ENCODE measurements around the gene LEFTY1. TPM values are rescaled to one million over a fixed set of nuclear protein-coding genes. Genes with fewer than 3 reads are reported as not detected.

The LEFTY1 gene
- total RNA-seq, 4 donors from 2014 or later, result 0.33 TPM; not detected in 3

DNA sequence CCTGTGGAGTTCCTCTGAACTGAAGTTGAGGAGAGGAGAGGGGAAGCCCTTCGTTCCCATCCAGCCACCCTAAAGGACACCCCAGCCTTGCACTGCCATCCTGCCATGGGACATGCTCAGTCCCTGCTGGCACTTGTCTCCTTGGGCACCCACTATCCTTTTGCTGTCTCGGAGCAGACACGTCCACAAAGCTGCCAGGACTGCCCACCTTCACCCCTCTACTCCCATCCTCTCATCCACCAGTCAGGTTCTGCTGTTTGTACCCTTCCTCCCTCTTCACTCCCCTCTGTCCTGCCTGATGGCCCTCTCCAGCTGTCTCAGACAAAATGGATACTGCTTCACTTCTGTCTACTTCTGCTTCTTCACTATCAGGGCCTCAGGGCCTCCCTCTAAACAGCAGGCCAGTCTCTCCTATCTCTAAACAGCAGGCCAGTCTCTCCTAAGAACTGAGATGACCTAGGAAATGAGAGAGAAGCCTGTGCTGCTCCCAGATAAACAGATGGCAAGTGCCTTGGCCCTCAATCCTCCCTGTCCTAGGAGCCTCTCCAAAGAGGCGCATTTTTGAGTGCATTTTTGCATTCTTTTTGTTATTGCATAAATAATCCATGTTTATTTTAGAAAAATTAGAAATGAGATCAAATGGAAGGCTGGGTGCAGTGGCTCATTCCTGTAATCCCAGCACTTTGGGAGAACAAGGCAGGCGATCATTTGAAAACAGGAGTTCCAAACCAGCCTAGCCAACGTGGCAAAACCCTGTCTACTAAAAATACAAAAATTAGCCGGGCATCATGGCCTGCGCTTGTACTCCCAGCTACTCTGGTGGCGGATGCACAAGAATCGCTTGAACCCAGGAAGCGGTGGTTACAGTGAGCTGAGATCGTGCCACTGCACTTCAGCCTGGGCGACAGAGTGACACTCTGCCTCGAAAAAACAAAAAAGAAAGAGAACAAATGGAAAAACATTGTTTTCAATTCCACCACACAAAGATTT, 39.5 kb upstream of the LEFTY1 start:
- 91% methylated on average over 14 of the region's 14 CpGs for WGBS
- TF ChIP-seq EP300 (IDR thresholded peaks at IDR 0.05), result no peak
- no peak for TF ChIP-seq POLR2A (IDR thresholded peaks at IDR 0.05; ENCODE audit: low read depth)
- TF ChIP-seq, protein P1, sequence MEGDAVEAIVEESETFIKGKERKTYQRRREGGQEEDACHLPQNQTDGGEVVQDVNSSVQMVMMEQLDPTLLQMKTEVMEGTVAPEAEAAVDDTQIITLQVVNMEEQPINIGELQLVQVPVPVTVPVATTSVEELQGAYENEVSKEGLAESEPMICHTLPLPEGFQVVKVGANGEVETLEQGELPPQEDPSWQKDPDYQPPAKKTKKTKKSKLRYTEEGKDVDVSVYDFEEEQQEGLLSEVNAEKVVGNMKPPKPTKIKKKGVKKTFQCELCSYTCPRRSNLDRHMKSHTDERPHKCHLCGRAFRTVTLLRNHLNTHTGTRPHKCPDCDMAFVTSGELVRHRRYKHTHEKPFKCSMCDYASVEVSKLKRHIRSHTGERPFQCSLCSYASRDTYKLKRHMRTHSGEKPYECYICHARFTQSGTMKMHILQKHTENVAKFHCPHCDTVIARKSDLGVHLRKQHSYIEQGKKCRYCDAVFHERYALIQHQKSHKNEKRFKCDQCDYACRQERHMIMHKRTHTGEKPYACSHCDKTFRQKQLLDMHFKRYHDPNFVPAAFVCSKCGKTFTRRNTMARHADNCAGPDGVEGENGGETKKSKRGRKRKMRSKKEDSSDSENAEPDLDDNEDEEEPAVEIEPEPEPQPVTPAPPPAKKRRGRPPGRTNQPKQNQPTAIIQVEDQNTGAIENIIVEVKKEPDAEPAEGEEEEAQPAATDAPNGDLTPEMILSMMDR (IDR thresholded peaks at IDR 0.05), result no peak
- TF ChIP-seq POLR2AphosphoS5 (IDR thresholded peaks at IDR 0.05), result no peak

DNA sequence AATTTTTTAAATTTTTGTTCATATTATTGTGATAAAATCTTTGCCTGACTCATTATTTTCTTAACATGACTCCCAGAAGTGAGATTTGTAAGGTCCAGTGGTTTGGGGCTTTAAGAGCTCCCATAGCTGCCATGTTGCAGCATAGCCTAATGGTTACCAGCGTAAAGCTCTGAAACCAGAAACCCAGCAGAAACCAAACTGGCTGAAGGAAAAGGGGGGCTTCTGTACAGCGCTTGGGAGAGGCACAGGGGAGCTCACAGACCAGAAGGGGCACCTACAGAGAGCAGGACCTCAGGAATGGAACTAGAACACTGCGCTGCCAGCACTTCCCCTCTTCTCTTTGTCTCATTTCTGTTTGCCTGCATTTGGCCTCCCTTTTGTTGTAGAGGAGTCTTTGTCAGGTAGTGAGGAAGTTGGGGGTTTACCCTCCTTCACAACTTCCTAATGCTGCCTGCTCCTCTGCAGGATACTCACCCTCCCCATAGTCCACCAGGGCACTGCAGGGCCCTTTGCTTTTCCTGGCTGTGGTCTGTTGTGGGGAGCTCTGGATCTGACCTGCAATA, 37.7 kb upstream of the LEFTY1 start:
- TF ChIP-seq EP300 (IDR thresholded peaks at IDR 0.05), result no peak
- TF ChIP-seq POLR2A (IDR thresholded peaks at IDR 0.05; ENCODE audit: low read depth), result no peak
- TF ChIP-seq, protein P1 (IDR thresholded peaks at IDR 0.05), result no peak
- no peak for TF ChIP-seq POLR2AphosphoS5 (IDR thresholded peaks at IDR 0.05)
- intact Hi-C loops (cut with DNase I), result no loop called here
- no peak overlapping the region for H3K4me3 ChIP-seq
- DNase-seq (ENCODE audit: extremely low spot score), result no peak
- no peaks in the 10 kb centered on the region for H3K27me3 ChIP-seq
- WGBS, result 85% methylated on average over 3 of the region's 3 CpGs
- peaks cover 17 to 31% (median 24%) of the 10 kb centered on the region in 4 donors for H3K4me1 ChIP-seq
- H3K27ac ChIP-seq (replicated peaks in 1 of 4), result no peak overlapping the region
- peaks cover 0 to 8% (median 6%) of the 10 kb centered on the region in 4 donors for H3K36me3 ChIP-seq
- H3K9me3 ChIP-seq, result no peaks in the 10 kb centered on the region

More for the DNA sequence above, 39.5 kb upstream of the LEFTY1 start:
- no peak overlapping the region for H3K4me3 ChIP-seq
- H3K27me3 ChIP-seq, result no peaks in the 10 kb centered on the region
- H3K4me1 ChIP-seq, result peaks cover 4 to 12% (median 7%) of the 10 kb centered on the region in 4 donors
- DNase-seq (ENCODE audit: extremely low spot score), result no peak
- no peaks in the 10 kb centered on the region for H3K36me3 ChIP-seq
- intact Hi-C loops (cut with DNase I), result no loop called here
- H3K9me3 ChIP-seq, result no peaks in the 10 kb centered on the region
- H3K27ac ChIP-seq (replicated peaks in 1 of 4), result no peak overlapping the region

- Histone ChIP-seq H3K36me3 (peaks cover 0 to 29% (median 23%) of the 10 kb centered on the region in 4 donors), H3K9me3 (no peaks in the 10 kb centered on the region), H3K27me3 (no peaks in the 10 kb centered on the region), H3K4me3 (peak within 1 kb of the TSS; percentile 80 to 94 (median 86)), H3K4me1 (peaks cover 29 to 54% (median 37%) of the 10 kb centered on the region in 4 donors), H3K27ac (replicated peaks in 1 of 4) (peak within 1 kb of the TSS; percentile 92 to 95 (median 93))
- peak; percentile 98 for DNase-seq (ENCODE audit: extremely low spot score)
- TF ChIP-seq, protein P1 (IDR thresholded peaks at IDR 0.05), result no peak
- TF ChIP-seq EP300 (IDR thresholded peaks at IDR 0.05) (no peak), POLR2A (IDR thresholded peaks at IDR 0.05; ENCODE audit: low read depth) (peak; percentile 31), POLR2AphosphoS5 (IDR thresholded peaks at IDR 0.05) (peak; percentile 93)
- intact Hi-C loops (cut with DNase I), result no loop called here
- WGBS, result under 1% methylated on average over 21 of the region's 80 CpGs
These were observed 35.0 kb upstream of the LEFTY1 start, which contains the start of gene PYCR2 for GRCh38 chr1:225923692-225924555. TSS of gene PYCR2 (minus strand) at chr1:225924250. CDS start at chr1:225924110, 140 bp downstream.

DNA sequence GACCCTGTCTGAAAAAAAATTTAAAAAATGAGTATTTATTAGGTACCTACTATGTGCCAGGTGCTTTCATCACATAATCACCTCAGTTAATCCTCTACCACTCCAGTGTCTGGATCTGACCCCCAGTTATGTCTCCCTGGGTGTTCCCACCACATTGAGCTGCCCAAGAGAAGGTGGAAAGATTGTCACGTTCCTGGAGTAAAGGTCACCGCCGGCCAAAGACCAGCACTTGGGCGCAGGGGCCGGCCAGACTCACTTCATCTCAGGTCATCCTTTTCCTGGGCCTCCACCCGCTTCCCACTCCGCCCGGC, 34.4 kb upstream of the LEFTY1 start:
- Histone ChIP-seq H3K4me3 (peak overlapping the region; percentile 80 to 94 (median 86)), H3K27ac (replicated peaks in 1 of 4) (peak overlapping the region; percentile 92 to 95 (median 93)), H3K9me3 (no peaks in the 10 kb centered on the region), H3K36me3 (peaks cover 0 to 35% (median 28%) of the 10 kb centered on the region in 4 donors), H3K27me3 (no peaks in the 10 kb centered on the region), H3K4me1 (peaks cover 29 to 54% (median 37%) of the 10 kb centered on the region in 4 donors)
- WGBS, result 2% methylated on average over 8 of the region's 8 CpGs
- intact Hi-C loops (cut with DNase I), result no loop called here
- TF ChIP-seq, protein P1 (IDR thresholded peaks at IDR 0.05), result no peak
- TF ChIP-seq EP300 (IDR thresholded peaks at IDR 0.05) (no peak), POLR2A (IDR thresholded peaks at IDR 0.05; ENCODE audit: low read depth) (no peak)
- no peak for DNase-seq (ENCODE audit: extremely low spot score)
